Measurements from ENCODE around the gene TBX2.
"Not testable (repeated sequence)": the region's sequence is repeated elsewhere in the genome, so short reads cannot be mapped to it uniquely, and the experiment has no call there.

TBX2 gene

GRCh38 chr17:61440697-61441096 lies 41.1 kb downstream of the TBX2 start:
- no peak for DNase-seq

- DNase-seq: not testable (repeated sequence)
These were observed 41.9 kb downstream of the TBX2 start for GRCh38 chr17:61441507-61441906.

- no peak for DNase-seq
These were observed 42.6 kb downstream of the TBX2 start for GRCh38 chr17:61442136-61442775.

- no peak for DNase-seq
These were observed 43.3 kb downstream of the TBX2 start for GRCh38 chr17:61442878-61443474.

- DNase-seq: peak; percentile 89
These were observed 43.8 kb downstream of the TBX2 start for GRCh38 chr17:61443475-61443882.

- DNase-seq: no peak
These were observed 44.4 kb downstream of the TBX2 start for GRCh38 chr17:61444075-61444474.

- no peak for DNase-seq
These were observed 45.2 kb downstream of the TBX2 start for GRCh38 chr17:61444831-61445230.

- no peak for DNase-seq
These were observed 47.7 kb downstream of the TBX2 start for GRCh38 chr17:61447358-61447757.

- DNase-seq: no peak
These were observed 48.4 kb downstream of the TBX2 start for GRCh38 chr17:61448042-61448441.

GRCh38 chr17:61449140-61449539 lies 49.5 kb downstream of the TBX2 start:
- not testable (repeated sequence) for DNase-seq

- no peak for DNase-seq
These were observed 50.3 kb downstream of the TBX2 start for GRCh38 chr17:61449707-61450640.

- DNase-seq: no peak
These were observed 51.2 kb downstream of the TBX2 start for GRCh38 chr17:61450641-61451537.

GRCh38 chr17:61451538-61452300 lies 52.1 kb downstream of the TBX2 start:
- peak; percentile 79 for DNase-seq

GRCh38 chr17:61452301-61453290 lies 53.0 kb downstream of the TBX2 start, which contains the start of gene TBX4:
TBX4 (plus strand) TSS chr17:61452422; CDS start chr17:61456491, 4,069 bp downstream.
- peak; percentile 86 for DNase-seq

- DNase-seq: no peak
These were observed 54.1 kb downstream of the TBX2 start for GRCh38 chr17:61453566-61454380.

- no peak for DNase-seq
These were observed 55.0 kb downstream of the TBX2 start for GRCh38 chr17:61454381-61455323.

- no peak for DNase-seq
These were observed 55.8 kb downstream of the TBX2 start for GRCh38 chr17:61455324-61456060.
